HG02840 (cell line): ENCODE data around the gene RNPS1.

Experiments used
- ATAC-seq: cut with Tn5 transposase; IDR thresholded peaks from one replicate; pipeline ENCODE4 v1.9.1; 2021; ENCODE audit warnings: mild to moderate bottlenecking, moderate library complexity, moderate number of reproducible peaks; ENCODE audit not compliant: unreplicated experiment, low FRiP score

RNPS1 gene

DNA sequence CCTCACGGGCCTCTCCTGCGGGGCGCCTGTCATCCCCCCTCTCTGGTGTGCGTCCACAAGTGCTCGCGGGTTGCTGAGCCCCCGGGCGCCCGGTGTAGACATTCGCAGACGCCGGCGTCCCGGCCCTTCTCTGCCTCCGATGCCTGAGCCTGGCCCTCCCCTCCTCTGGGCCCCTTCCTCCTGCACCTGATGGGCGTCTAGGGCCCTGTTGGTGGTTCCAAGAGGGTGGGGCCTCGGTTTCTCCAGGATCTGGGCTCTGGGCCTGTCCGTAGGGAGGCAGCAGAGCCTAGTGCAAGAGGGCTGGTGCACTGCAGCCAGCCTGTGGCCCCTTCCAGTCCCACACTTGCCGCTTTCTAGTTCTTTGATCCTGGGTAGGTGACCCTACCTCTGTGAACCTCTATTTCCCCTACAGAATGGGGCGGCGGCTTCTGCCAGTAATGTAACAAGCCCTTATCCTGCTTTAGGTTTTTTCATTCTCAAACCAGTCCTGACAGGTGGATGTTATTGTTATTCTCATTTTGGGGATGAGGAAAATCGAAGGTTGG lies 43.9 kb downstream of the RNPS1 start:
- peak; percentile 22 for ATAC-seq

DNA sequence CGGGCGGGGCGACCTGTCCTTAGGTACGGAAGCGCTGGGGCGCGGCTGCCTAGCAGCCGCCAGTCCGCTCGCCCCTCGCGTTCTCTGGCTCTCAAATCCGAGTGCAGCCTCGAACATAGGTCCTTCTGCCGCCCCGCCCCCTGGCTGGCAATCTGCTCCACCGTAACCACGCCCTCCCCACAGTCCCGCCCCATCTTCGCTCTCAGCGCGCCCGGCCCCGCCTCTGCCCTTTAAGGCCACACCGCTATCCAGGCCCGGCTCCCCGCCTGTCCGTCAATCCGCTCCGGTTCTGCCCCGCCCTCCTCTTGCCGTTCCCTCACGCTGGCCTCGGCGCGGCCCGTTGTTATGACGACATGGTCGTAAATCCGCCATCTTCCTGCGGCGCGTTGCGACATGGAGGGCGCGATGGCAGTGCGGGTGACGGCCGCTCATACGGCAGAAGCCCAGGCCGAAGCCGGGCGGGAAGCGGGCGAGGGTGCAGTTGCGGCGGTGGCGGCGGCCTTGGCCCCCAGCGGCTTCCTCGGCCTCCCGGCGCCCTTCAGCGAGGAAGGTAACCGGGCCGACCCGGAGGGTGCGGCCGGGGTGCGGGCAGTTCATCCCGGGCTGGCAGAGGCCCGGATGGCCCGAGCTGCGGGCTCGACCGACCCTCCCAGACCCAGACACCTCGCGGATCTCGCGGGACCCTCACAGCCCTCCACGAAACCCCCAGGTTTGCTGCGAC lies 44.5 kb downstream of the RNPS1 start, which contains the start of gene E4F1:
Gene E4F1, plus strand, starts transcription at position 371 of the 721 bp plus-strand sequence. Its CDS starts 23 bp downstream, at position 394.
- ATAC-seq: peak; percentile 95

DNA sequence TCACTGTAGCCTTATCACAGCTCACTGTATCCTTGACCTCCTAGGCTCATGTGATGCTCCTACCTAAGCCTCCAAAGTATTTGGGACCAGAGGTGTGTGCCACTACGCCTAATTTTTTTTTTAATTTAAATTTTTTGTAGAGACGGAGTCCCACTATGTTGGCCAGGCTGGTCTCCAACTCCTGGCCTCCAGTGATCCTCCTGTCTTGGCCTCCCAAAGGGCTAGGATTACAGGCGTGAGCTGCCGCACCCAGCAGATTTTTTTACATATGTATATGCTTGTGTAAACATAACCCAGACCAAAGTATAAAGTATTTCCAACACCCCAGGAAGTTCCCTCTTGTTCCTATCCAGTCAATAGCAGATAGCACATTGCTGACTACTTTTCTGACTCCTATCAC lies 51.6 kb downstream of the RNPS1 start:
- no peak for ATAC-seq

GRCh38 chr16:2214719-2214968 lies 53.3 kb downstream of the RNPS1 start, which contains the start of gene PGP:
Gene PGP, minus strand, starts transcription at chr16:2214840. Its CDS starts 63 bp downstream, at chr16:2214777.
- no peak for ATAC-seq

DNA sequence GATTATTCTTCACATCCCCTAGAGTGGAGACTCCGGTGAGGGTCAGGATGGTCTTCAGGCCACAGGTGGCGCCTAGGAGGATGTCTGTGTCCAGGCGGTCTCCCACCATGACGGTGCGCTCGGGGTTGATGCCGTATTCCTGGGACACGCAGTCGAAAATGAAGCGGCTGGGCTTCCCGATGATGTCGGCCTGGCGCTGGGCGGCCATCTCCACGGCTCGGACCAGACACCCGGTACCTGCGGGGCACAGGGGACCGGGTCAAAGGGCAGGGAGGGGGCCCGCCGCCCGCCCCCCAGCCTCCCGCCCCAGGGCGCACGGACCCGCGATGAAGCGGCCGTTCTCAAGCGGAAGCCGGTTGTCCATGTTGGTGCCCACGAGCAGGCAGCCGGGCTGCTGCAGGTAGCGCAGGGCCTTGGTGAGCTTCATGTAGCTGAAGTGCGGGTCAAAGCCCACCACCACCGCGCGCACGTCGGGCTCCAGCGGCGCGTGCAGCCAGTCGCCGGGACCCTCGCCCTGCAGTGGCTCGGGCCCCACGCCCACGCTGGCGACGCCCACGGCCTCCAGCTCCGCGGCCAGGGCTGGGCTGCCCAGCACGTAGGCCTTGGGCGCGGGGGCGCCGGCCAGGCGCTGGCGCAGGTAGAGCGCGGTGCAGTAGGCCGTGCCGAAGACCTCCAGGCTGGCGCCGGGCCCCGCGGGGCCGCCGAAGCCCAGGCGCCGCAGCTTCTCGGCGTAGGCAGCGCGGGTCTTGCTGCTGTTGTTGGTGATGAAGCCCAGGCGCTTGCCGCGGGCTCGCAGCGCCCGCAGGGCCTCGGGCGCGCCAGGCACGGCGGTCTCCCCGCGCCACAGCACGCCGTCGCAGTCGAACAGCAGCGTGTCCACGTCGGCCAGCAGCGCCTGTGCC lies 53.9 kb downstream of the RNPS1 start:
- peak; percentile 7 for ATAC-seq

GRCh38 chr16:2212362-2213324 lies 55.3 kb downstream of the RNPS1 start:
- ATAC-seq: no peak

GRCh38 chr16:2211923-2212347 lies 56.0 kb downstream of the RNPS1 start:
- ATAC-seq: no peak

GRCh38 chr16:2210386-2211365 lies 57.2 kb downstream of the RNPS1 start, which contains the start of gene BRICD5:
Gene BRICD5, minus strand, starts transcription at chr16:2210863. Its CDS starts 30 bp downstream, at chr16:2210833.
- no peak for ATAC-seq

DNA sequence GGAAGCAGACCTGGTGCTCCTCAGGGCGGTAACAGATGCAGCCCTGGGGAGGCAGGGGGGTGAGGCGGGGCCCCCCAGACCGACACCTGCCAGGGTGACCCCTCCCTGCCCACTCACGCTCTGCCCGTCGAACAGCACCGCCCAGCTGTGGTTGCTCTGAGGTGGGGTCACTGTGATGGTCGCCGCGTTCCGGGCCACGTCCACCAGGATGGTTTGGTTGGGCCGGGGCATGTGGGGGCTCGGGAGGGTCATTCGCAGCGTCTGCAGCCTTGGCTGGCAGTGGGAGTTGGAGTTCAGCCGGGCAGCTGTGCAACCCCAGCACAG lies 58.0 kb downstream of the RNPS1 start:
- ATAC-seq: no peak

- ATAC-seq: no peak
Observed at GRCh38 chr16:2209258-2210008, 58.5 kb downstream of the RNPS1 start.

- no peak for ATAC-seq
Observed at GRCh38 chr16:2208772-2209171, 59.2 kb downstream of the RNPS1 start.

GRCh38 chr16:2208308-2208707 lies 59.6 kb downstream of the RNPS1 start:
- ATAC-seq: no peak

DNA sequence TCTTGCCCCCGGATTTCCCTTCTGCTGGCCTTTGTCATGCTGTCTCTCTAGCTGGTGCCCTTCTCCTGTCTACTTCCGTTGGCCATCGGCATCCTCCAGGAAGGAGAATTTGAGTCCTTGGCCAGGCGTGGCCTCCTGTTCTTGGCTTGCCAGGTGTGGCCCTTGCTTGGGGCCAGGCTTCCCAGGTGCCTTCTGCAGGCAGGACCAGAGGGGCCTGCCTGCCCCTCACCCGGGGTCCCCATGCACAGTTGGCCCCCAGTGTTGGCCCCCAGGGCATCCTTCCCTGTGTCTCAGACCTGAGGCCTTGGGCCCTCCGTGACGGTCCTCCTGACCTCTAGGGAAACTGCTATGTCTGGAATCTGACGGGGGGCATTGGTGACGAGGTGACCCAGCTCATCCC lies 60.1 kb downstream of the RNPS1 start:
- ATAC-seq: no peak

GRCh38 chr16:2206780-2207433 lies 61.0 kb downstream of the RNPS1 start:
- ATAC-seq: no peak

DNA sequence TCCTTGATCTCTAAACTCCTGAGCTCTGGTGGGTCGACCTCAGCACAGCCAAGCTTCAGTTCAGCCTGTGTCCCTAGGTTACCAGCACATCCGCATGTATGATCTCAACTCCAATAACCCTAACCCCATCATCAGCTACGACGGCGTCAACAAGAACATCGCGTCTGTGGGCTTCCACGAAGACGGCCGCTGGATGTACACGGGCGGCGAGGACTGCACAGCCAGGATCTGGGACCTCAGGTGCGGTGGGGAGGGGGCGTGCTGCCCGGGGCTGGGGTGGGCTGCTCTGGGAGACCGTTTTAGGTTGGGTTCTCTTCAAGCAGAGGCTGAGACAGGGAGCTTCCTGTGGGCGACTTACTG lies 61.5 kb downstream of the RNPS1 start:
- no peak for ATAC-seq

GRCh38 chr16:2205967-2206313 lies 62.0 kb downstream of the RNPS1 start:
- no peak for ATAC-seq

GRCh38 chr16:2205104-2205966 lies 62.6 kb downstream of the RNPS1 start, which contains the start of gene MLST8:
Gene MLST8, plus strand, starts transcription at chr16:2205454. Its CDS starts 632 bp downstream, at chr16:2206086.
- ATAC-seq: peak; percentile 81
